Upper lobe of right lung (tissue), 1 donor: ENCODE data around the gene SDS. TPM values are rescaled to one million over a fixed set of nuclear protein-coding genes. Genes with fewer than 3 reads are reported as not detected.

Experiments
- ATAC-seq: fragments of 200-7000 bp; cut with Tn5 transposase; one replicate; pipeline ENCODE4 v1.9.1; 2020; ENCODE audit warnings: mild to moderate bottlenecking, moderate library complexity
- DNase-seq: peaks from one replicate; pipeline ENCODE4 v3.0.0-alpha.2; 2020
- H3K27ac ChIP-seq: fragments of 200-600 bp; one replicate; pipeline ENCODE4 v1.8.0; 2022
- H3K27me3 ChIP-seq: fragments of 200-600 bp; one replicate; pipeline ENCODE4 v1.8.0; 2022; ENCODE audit warnings: mild to moderate bottlenecking
- H3K36me3 ChIP-seq: fragments of 200-600 bp; one replicate; pipeline ENCODE4 v1.8.0; 2022
- H3K4me1 ChIP-seq: fragments of 200-600 bp; one replicate; pipeline ENCODE4 v1.8.0; 2022
- H3K4me3 ChIP-seq: fragments of 200-600 bp; one replicate; pipeline ENCODE4 v1.8.0; 2022; ENCODE audit warnings: mild to moderate bottlenecking
- H3K9me3 ChIP-seq: fragments of 200-600 bp; one replicate; pipeline ENCODE4 v1.8.0; 2022
- intact Hi-C: fragments of 100-400 bp; cut with DNase I; formaldehyde crosslinking; loops from one replicate; pipeline ENCODE4 v1.11.0; 2022
- total RNA-seq: library from RNA; stranded (reverse); fragmentation: NEBNext Ultra II Directional; extraction: Animal tissue kit (Norgen Biotek cat#: 25700); gene quantifications from one replicate; pipeline ENCODE4 v1.2.1, GENCODE V29; 2021
- TF ChIP-seq, protein P1 (sequence below): fragments of 200-600 bp; IDR thresholded peaks from one replicate; pipeline ENCODE4 v1.8.0; 2022; ENCODE audit warnings: antibody characterized with exemption
- donor health status: DM: no; HTN: yes; CAD: no; lungs with severe emphysema.

SDS gene
- total RNA-seq, 1 donor from 2014 or later = 2.4 TPM

GRCh38 chr12:113436586-113436985 lies 32.9 kb upstream of the SDS start:
- no peaks in the 10 kb centered on the region for H3K36me3 ChIP-seq
- intact Hi-C loops = no loop called here
- DNase-seq (no peak), ATAC-seq (no peak)
- no peaks in the 10 kb centered on the region for H3K27me3 ChIP-seq
- H3K9me3 ChIP-seq = no peaks in the 10 kb centered on the region
- no peaks in the 10 kb centered on the region for H3K4me1 ChIP-seq
- TF ChIP-seq, protein P1, sequence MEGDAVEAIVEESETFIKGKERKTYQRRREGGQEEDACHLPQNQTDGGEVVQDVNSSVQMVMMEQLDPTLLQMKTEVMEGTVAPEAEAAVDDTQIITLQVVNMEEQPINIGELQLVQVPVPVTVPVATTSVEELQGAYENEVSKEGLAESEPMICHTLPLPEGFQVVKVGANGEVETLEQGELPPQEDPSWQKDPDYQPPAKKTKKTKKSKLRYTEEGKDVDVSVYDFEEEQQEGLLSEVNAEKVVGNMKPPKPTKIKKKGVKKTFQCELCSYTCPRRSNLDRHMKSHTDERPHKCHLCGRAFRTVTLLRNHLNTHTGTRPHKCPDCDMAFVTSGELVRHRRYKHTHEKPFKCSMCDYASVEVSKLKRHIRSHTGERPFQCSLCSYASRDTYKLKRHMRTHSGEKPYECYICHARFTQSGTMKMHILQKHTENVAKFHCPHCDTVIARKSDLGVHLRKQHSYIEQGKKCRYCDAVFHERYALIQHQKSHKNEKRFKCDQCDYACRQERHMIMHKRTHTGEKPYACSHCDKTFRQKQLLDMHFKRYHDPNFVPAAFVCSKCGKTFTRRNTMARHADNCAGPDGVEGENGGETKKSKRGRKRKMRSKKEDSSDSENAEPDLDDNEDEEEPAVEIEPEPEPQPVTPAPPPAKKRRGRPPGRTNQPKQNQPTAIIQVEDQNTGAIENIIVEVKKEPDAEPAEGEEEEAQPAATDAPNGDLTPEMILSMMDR = no peak
- H3K27ac ChIP-seq = no peak overlapping the region
- no peak overlapping the region for H3K4me3 ChIP-seq

- intact Hi-C loops = no loop called here
- no peaks in the 10 kb centered on the region for H3K27me3 ChIP-seq
- ATAC-seq (no peak), DNase-seq (no peak)
- TF ChIP-seq, protein P1 = no peak
- H3K9me3 ChIP-seq = no peaks in the 10 kb centered on the region
- no peak overlapping the region for H3K27ac ChIP-seq
- H3K36me3 ChIP-seq = no peaks in the 10 kb centered on the region
- no peak overlapping the region for H3K4me3 ChIP-seq
- H3K4me1 ChIP-seq = no peaks in the 10 kb centered on the region
Measured at GRCh38 chr12:113435367-113435766, 31.7 kb upstream of the SDS start.

- H3K4me1 ChIP-seq = no peaks in the 10 kb centered on the region
- H3K27ac ChIP-seq = no peak overlapping the region
- H3K9me3 ChIP-seq = no peaks in the 10 kb centered on the region
- intact Hi-C loops = no loop called here
- TF ChIP-seq, protein P1 = no peak
- H3K4me3 ChIP-seq = no peak overlapping the region
- H3K27me3 ChIP-seq = no peaks in the 10 kb centered on the region
- ATAC-seq (no peak), DNase-seq (no peak)
- no peaks in the 10 kb centered on the region for H3K36me3 ChIP-seq
Measured at GRCh38 chr12:113432986-113433385, 29.3 kb upstream of the SDS start.

- no peak for DNase-seq
- intact Hi-C loops = loop anchor here (10.0 kb wide), 1 partner anchor 234 kb away; no protein-coding TSS in a partner anchor
- Histone ChIP-seq H3K4me1 (peaks cover 3% of the 10 kb centered on the region), H3K9me3 (no peaks in the 10 kb centered on the region), H3K36me3 (no peaks in the 10 kb centered on the region), H3K27me3 (no peaks in the 10 kb centered on the region), H3K4me3 (no peak overlapping the region), H3K27ac (no peak overlapping the region)
- no peak for ATAC-seq
- TF ChIP-seq, protein P1 = no peak
Measured at GRCh38 chr12:113428482-113428881, 24.8 kb upstream of the SDS start.

DNA sequence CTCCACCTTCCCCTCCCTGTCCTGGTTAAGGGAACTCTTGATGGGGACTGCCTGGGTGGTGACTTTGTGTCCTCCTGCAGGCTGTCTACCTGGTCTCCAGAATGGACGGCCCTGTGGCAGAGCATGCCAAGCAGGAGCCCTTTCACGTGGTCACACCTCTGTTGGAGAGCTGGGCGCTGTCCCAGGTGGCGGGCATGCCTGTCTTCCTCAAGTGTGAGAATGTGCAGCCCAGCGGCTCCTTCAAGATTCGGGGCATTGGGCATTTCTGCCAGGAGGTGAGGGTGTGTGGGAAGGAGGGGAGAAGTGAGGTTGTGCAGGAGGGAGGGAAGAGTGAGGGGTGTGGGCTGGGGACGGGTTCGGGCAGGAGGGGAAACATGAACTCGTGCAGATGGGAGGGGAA lies 24.2 kb upstream of the SDS start:
- H3K36me3 ChIP-seq = no peaks in the 10 kb centered on the region
- TF ChIP-seq, protein P1 = no peak
- H3K4me1 ChIP-seq = peaks cover 6% of the 10 kb centered on the region
- H3K27ac ChIP-seq = no peak overlapping the region
- intact Hi-C loops = loop anchor here (10.0 kb wide), 1 partner anchor 233 kb away; no protein-coding TSS in a partner anchor
- DNase-seq = no peak
- H3K4me3 ChIP-seq = no peak overlapping the region
- no peak for ATAC-seq
- no peaks in the 10 kb centered on the region for H3K9me3 ChIP-seq
- no peaks in the 10 kb centered on the region for H3K27me3 ChIP-seq

GRCh38 chr12:113425960-113426453 lies 22.3 kb upstream of the SDS start:
- no peaks in the 10 kb centered on the region for H3K36me3 ChIP-seq
- H3K4me1 ChIP-seq = peaks cover 15% of the 10 kb centered on the region
- H3K9me3 ChIP-seq = no peaks in the 10 kb centered on the region
- intact Hi-C loops = loop anchor here (10.0 kb wide), 1 partner anchor 231 kb away; no protein-coding TSS in a partner anchor
- DNase-seq = no peak
- no peak for ATAC-seq
- no peaks in the 10 kb centered on the region for H3K27me3 ChIP-seq
- TF ChIP-seq, protein P1 = no peak
- no peak overlapping the region for H3K27ac ChIP-seq
- H3K4me3 ChIP-seq = no peak overlapping the region
